BLaER1 treated with 17β-estradiol and CSF1 and Interleukin-3, amounts not matched to agents 10 nM and 100 nM (cell line): ENCODE measurements around the gene CD99.

ENCODE experiments used
- H3K27ac ChIP-seq, 11 experiments: shearing (Covaris generic); formaldehyde crosslinking; 2 replicates each; pipeline ENCODE4 v1.8.1; 2022
- H3K27me3 ChIP-seq, 11 experiments: shearing (Covaris generic); formaldehyde crosslinking; 2 replicates each; pipeline ENCODE4 v1.8.1; 2022
- H3K36me3 ChIP-seq, 11 experiments: shearing (Covaris generic); formaldehyde crosslinking; 2 replicates each; pipeline ENCODE4 v1.8.1; 2022
- H3K4me1 ChIP-seq, 10 experiments: shearing (Covaris generic); formaldehyde crosslinking; 2 replicates each; pipeline ENCODE4 v1.8.1; 2022
- H3K4me2 ChIP-seq, 11 experiments: shearing (Covaris generic); formaldehyde crosslinking; 2 replicates each; pipeline ENCODE4 v1.8.1; 2022
- H3K4me3 ChIP-seq, 10 experiments: shearing (Covaris generic); formaldehyde crosslinking; 2 replicates each; pipeline ENCODE4 v1.8.1; 2022
- H3K9ac ChIP-seq, 11 experiments: shearing (Covaris generic); formaldehyde crosslinking; 2 replicates each; pipeline ENCODE4 v1.8.1; 2022
- H3K9me3 ChIP-seq, 11 experiments: shearing (Covaris generic); formaldehyde crosslinking; replicated peaks in 1 of 11; 2 replicates each; pipeline ENCODE4 v1.8.1; 2022
- H4K20me1 ChIP-seq, 11 experiments: shearing (Covaris generic); formaldehyde crosslinking; 2 replicates each; pipeline ENCODE4 v1.8.1; 2022
- Cebpa-rat ChIP-seq, 11 experiments: shearing (Covaris generic); IDR thresholded peaks; 2 replicates each; pipeline ENCODE4 v1.8.1; 2022

CD99 gene

DNA sequence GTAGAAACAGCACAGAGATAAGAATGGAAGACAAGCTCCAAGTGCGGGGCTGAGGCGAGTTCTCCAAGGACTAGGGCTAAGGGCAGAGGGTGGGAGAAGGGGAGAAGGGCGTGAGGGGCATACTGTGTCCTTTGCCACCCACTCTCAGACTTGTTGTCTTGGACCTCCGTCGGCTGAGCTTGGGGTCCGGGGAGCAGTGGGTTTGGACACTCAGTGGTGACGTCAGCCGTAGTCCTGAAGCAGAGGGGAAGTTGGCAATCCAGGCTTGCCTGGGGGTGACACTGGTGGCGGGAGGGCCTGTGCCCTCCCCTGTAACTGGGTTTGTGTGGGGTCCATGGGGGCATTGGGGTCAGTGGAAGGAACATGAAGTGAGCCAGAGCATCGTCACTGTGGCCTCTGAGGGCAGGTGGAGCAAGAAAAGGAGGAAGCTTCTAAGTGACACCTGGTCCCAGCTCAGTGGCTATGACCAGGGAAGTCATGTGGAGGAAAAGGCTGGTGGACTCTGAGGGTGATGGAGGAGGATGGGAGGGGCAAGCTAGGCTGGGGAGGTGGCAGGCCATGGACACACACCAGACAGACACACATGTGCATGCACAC is 17.6 kb downstream of the CD99 start:
- Histone ChIP-seq H3K9ac (peak overlapping the region; percentile 58 to 80 (median 75); a peak in 21 of 22 replicates), H3K36me3 (peaks cover 29 to 42% (median 36%) of the 10 kb centered on the region in 11 experiments; a peak in 21 of 22 replicates), H3K4me2 (peak overlapping the region; percentile 84 to 99 (median 91)), H3K9me3 (no peaks in the 10 kb centered on the region), H3K4me1 (peaks cover 91 to 98% (median 96%) of the 10 kb centered on the region in 10 experiments), H3K4me3 (peak overlapping the region in 9 of 10 experiments; percentile 14 to 59 (median 44); a peak in 11 of 20 replicates), H3K27me3 (no peaks in the 10 kb centered on the region), H3K27ac (peak overlapping the region; percentile 78 to 95 (median 91)), H4K20me1 (peaks cover 12 to 98% (median 29%) of the 10 kb centered on the region in 11 experiments; a peak in 17 of 22 replicates)
- TF ChIP-seq Cebpa-rat (IDR thresholded peaks at IDR 0.05) = no peak

DNA sequence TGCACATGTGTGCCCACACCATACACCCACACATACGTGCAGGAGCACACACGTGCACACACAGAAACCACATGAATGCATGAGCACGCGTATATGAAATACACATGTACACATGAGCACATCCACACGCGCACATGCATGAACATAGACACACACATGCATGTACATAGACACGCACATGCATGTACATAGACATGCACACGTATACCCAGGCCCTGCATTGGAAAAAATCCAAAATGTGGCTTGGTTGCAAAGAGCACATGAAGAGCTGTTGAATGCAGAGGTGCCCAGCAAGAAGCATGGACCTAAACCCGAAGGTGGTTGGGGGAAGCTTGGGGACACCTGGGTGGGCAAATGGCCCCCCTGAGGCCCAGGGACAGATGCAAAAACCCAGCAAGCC is 18.5 kb downstream of the CD99 start:
- peak overlapping the region; percentile 81 to 95 (median 87) for H3K27ac ChIP-seq
- peaks cover 12 to 98% (median 23%) of the 10 kb centered on the region in 11 experiments; a peak in 16 of 22 replicates for H4K20me1 ChIP-seq
- H3K36me3 ChIP-seq = peaks cover 22 to 34% (median 29%) of the 10 kb centered on the region in 11 experiments; a peak in 21 of 22 replicates
- peak overlapping the region; percentile 84 to 99 (median 91) for H3K4me2 ChIP-seq
- no peaks in the 10 kb centered on the region for H3K9me3 ChIP-seq
- peaks cover 91 to 98% (median 96%) of the 10 kb centered on the region in 10 experiments for H3K4me1 ChIP-seq
- peak overlapping the region in 9 of 10 experiments; percentile 28 to 52 (median 42); a peak in 16 of 20 replicates for H3K4me3 ChIP-seq
- no peaks in the 10 kb centered on the region for H3K27me3 ChIP-seq
- no peak for TF ChIP-seq Cebpa-rat (IDR thresholded peaks at IDR 0.05)
- H3K9ac ChIP-seq = peak overlapping the region; percentile 70 to 82 (median 76); a peak in 21 of 22 replicates

DNA sequence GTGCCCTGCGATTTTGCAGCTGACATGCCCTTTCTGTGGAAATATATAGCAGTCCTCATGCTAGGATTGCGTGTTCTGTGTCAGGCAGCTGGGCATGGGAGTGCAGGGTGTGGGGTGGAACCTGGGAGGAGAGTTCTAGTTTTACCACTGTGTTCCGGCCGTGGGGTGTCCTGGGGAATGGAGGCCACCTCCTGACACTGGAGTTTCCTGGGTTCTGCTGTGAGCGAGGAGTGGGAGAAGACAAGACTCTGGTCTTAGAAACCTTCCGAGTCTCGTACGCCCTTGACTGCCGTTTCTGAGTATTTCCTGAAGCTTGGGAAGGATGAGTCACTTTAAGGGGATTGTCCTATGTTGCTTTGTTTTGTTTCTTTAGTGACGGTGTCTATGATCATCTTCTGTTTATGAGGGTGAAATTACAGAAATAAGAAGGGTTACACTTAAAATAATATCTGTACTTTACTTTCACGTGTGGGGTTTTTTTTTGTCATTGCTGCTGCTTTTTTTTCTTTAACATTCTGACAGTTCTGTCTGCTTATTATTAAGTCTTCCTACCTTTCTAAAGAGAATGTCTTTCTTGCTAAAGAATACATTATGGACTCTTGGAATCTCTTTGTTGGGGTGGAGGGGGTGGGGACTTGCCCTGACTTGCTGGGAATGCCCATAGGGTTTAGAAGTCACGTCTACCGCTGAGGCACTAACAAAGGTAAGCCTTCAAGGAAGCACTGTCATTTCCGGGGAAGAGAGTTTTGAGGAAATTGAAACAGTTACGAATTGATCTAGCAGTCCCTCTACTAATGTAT is 19.1 kb downstream of the CD99 start:
- Histone ChIP-seq H3K9ac (peak overlapping the region; percentile 70 to 82 (median 76)), H3K4me1 (peaks cover 91 to 98% (median 96%) of the 10 kb centered on the region in 10 experiments), H3K4me2 (peak overlapping the region; percentile 84 to 99 (median 91)), H3K4me3 (peak overlapping the region; percentile 25 to 52 (median 38); a peak in 18 of 20 replicates), H3K27me3 (no peaks in the 10 kb centered on the region), H3K27ac (peak overlapping the region; percentile 81 to 95 (median 87)), H4K20me1 (peaks cover 10 to 98% (median 16%) of the 10 kb centered on the region in 11 experiments; a peak in 15 of 22 replicates), H3K9me3 (no peaks in the 10 kb centered on the region), H3K36me3 (peaks cover 22 to 38% (median 30%) of the 10 kb centered on the region in 11 experiments; a peak in 21 of 22 replicates)
- no peak for TF ChIP-seq Cebpa-rat (IDR thresholded peaks at IDR 0.05)

GRCh38 chrX:2711441-2711840 is 20.3 kb downstream of the CD99 start:
- H3K4me3 ChIP-seq = no peak overlapping the region
- H3K4me2 ChIP-seq = peak overlapping the region in 8 of 11 experiments; percentile 8 to 96 (median 90); a peak in 12 of 22 replicates
- no peaks in the 10 kb centered on the region for H3K27me3 ChIP-seq
- peaks cover 16 to 48% (median 37%) of the 10 kb centered on the region in 11 experiments; a peak in 21 of 22 replicates for H3K36me3 ChIP-seq
- peaks cover 91 to 98% (median 96%) of the 10 kb centered on the region in 10 experiments for H3K4me1 ChIP-seq
- H3K9ac ChIP-seq = no peak overlapping the region
- H4K20me1 ChIP-seq = peaks cover 10 to 98% (median 16%) of the 10 kb centered on the region in 11 experiments; a peak in 15 of 22 replicates
- TF ChIP-seq Cebpa-rat (IDR thresholded peaks at IDR 0.05) = no peak
- no peaks in the 10 kb centered on the region for H3K9me3 ChIP-seq
- H3K27ac ChIP-seq = peak overlapping the region in 5 of 11 experiments; percentile 12 to 53 (median 22); a peak in 6 of 22 replicates

- Histone ChIP-seq H3K9me3 (no peaks in the 10 kb centered on the region), H3K4me2 (peak overlapping the region in 8 of 11 experiments; percentile 75 to 96 (median 92); a peak in 16 of 22 replicates), H3K4me1 (peaks cover 93 to 100% (median 98%) of the 10 kb centered on the region in 10 experiments), H3K27ac (peak overlapping the region in 3 of 11 experiments; percentile 11 to 80 (median 22); a peak in 3 of 22 replicates), H4K20me1 (peaks cover 10 to 100% (median 16%) of the 10 kb centered on the region in 11 experiments; a peak in 15 of 22 replicates), H3K27me3 (no peaks in the 10 kb centered on the region), H3K9ac (no peak overlapping the region), H3K4me3 (no peak overlapping the region), H3K36me3 (peaks cover 16 to 58% (median 45%) of the 10 kb centered on the region in 11 experiments; a peak in 21 of 22 replicates)
- TF ChIP-seq Cebpa-rat (IDR thresholded peaks at IDR 0.05) = no peak
These were observed 21.3 kb downstream of the CD99 start for GRCh38 chrX:2712428-2712827.

- peak overlapping the region in 4 of 10 experiments; percentile 8 to 32 (median 14); a peak in 5 of 20 replicates for H3K4me3 ChIP-seq
- peak overlapping the region in 4 of 11 experiments; percentile 5 to 58 (median 36); a peak in 5 of 22 replicates for H3K9ac ChIP-seq
- peaks cover 0 to 1% (median 0%) of the 10 kb centered on the region in 11 experiments; a peak in 1 of 22 replicates for H3K9me3 ChIP-seq
- no peaks in the 10 kb centered on the region for H3K27me3 ChIP-seq
- H4K20me1 ChIP-seq = peaks cover 10 to 94% (median 16%) of the 10 kb centered on the region in 11 experiments; a peak in 15 of 22 replicates
- no peak for TF ChIP-seq Cebpa-rat (IDR thresholded peaks at IDR 0.05)
- H3K4me1 ChIP-seq = peaks cover 88 to 100% (median 98%) of the 10 kb centered on the region in 10 experiments
- H3K36me3 ChIP-seq = peaks cover 21 to 65% (median 52%) of the 10 kb centered on the region in 11 experiments; a peak in 21 of 22 replicates
- H3K27ac ChIP-seq = peak overlapping the region in 7 of 11 experiments; percentile 32 to 80 (median 76); a peak in 14 of 22 replicates
- peak overlapping the region; percentile 50 to 96 (median 90); a peak in 21 of 22 replicates for H3K4me2 ChIP-seq
These were observed 22.1 kb downstream of the CD99 start for GRCh38 chrX:2712890-2713840.

DNA sequence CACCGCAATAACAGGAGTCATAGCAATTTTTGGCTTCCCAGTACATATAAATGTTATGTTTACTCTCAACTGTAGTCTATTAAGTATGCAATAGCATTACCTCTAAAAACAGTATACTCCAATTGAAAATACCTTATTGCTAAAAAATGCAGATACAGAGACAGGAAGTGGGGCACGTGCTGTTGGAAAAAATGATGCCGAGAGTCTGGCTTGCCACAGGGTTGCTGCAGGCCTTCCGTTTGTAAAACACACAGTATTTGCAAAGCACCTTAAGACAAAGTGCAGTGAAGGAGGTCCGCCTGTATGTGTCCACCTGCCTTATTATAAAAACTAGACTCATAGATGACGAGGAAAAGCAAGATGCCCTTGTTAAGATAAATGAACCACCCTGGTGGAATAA is 23.5 kb downstream of the CD99 start:
- Histone ChIP-seq H3K4me2 (peak overlapping the region; percentile 66 to 96 (median 84)), H3K9ac (peak overlapping the region in 8 of 11 experiments; percentile 4 to 66 (median 48); a peak in 12 of 22 replicates), H3K4me3 (peak overlapping the region in 4 of 10 experiments; percentile 1 to 17 (median 12); a peak in 2 of 20 replicates), H3K27me3 (no peaks in the 10 kb centered on the region), H3K4me1 (peaks cover 74 to 99% (median 93%) of the 10 kb centered on the region in 10 experiments), H3K27ac (peak overlapping the region in 10 of 11 experiments; percentile 2 to 80 (median 64); a peak in 17 of 22 replicates), H3K36me3 (peaks cover 33 to 74% (median 66%) of the 10 kb centered on the region in 11 experiments), H3K9me3 (peaks cover 0 to 11% (median 0%) of the 10 kb centered on the region in 11 experiments; a peak in 5 of 22 replicates), H4K20me1 (peaks cover 2 to 86% (median 5%) of the 10 kb centered on the region in 11 experiments; a peak in 14 of 22 replicates)
- TF ChIP-seq Cebpa-rat (IDR thresholded peaks at IDR 0.05) = no peak
